Endothelial cell of umbilical vein (primary cell): ENCODE results near the gene AKAP17A.

ENCODE experiments used
- CTCF ChIP-seq, 2 donors: IDR thresholded peaks; 1 replicate in 1 of 2; 2 replicates in 1 of 2; pipeline ENCODE4 v1.5.1; 2011; ENCODE audit warnings: low read length in 2 of 2, mild to moderate bottlenecking in 2 of 2, moderate library complexity in 2 of 2, control low read depth in 1 of 2, inconsistent platforms in 1 of 2, low read depth in 1 of 2; ENCODE audit not compliant: insufficient read depth in 1 of 2; ENCODE audit errors: extremely low read depth in 1 of 2
- POLR2AphosphoS5 ChIP-seq: IDR thresholded peaks from 2 replicates; pipeline ENCODE4 v1.6.1; 2012; ENCODE audit warnings: low read depth, mild to moderate bottlenecking, control low read depth, low read length, moderate library complexity; ENCODE audit not compliant: insufficient read depth

- TF ChIP-seq POLR2AphosphoS5 (no peak), CTCF (IDR thresholded peaks at IDR 0.05; ENCODE audit: extremely low read depth in 1 of 2, insufficient read depth in 1 of 2, low read depth in 1 of 2, low read length in 2 of 2) (no peak)
Observed at GRCh38 chrX:1599791-1600405, 8.5 kb downstream of the AKAP17A start.
